Brain microvascular endothelial cell (primary cell): ENCODE data around the gene STRIT1.

Source experiments
- DNase-seq: peaks from one replicate; pipeline ENCODE4 v3.0.0-alpha.2; 2020
- H3K27ac ChIP-seq: fragments of 250-450 bp; sonication (Bioruptor Pico); 2 replicates; pipeline ENCODE4 v1.5.1; 2020; ENCODE audit warnings: mild to moderate bottlenecking, moderate library complexity
- H3K27me3 ChIP-seq: fragments of 250-450 bp; sonication (Bioruptor Pico); replicated peaks from 2 replicates; pipeline ENCODE4 v1.5.1; 2020; ENCODE audit warnings: mild to moderate bottlenecking
- H3K36me3 ChIP-seq: fragments of 250-450 bp; sonication (Bioruptor Pico); replicated peaks from 2 replicates; pipeline ENCODE4 v1.5.1; 2020; ENCODE audit warnings: mild to moderate bottlenecking
- H3K4me3 ChIP-seq: 2 replicates; pipeline ENCODE4 v1.5.1; 2011; ENCODE audit warnings: low read depth, mild to moderate bottlenecking, control low read depth, low read length, moderate library complexity
- in situ Hi-C: cut with HindIII; loops from 2 replicates; pipeline ENCODE4 v1.10.0; 2017; ENCODE audit warnings: low sequenced_read_pairs, low pct_ligation_motif_present
- TF ChIP-seq, protein P1 (sequence below): IDR thresholded peaks from 2 replicates; pipeline ENCODE4 v1.5.1; 2011; ENCODE audit warnings: low read depth, mild to moderate bottlenecking, moderate library complexity, low read length, control low read depth, inconsistent platforms; ENCODE audit errors: missing control alignments

Gene STRIT1

DNA sequence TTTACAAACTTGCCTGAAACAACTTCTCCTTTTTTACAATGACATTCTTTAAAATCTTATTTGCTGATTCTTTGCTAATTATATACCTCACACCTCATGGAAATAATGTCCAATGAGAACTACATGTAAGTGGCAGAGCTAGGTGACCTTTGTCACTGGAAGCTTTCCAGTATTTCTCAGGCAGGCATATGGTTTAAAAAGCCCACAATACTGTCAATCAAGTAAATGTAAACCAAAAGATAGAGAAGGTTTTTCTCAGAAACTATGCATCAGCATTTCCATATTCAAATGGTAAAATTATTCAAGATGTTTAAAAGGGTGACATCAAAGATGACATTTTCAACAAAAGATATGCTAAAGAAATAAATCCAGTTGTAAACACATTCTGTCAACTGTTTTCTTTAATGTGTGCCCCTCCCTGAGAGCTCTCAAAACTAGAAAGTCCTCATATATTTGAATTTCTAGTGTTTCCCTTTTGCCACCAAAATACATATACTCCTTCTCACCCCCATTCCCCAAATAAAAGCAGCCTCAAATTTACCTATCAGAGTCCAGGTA, 10.1 kb upstream of the STRIT1 start:
- DNase-seq: no peak
- TF ChIP-seq, protein P1, sequence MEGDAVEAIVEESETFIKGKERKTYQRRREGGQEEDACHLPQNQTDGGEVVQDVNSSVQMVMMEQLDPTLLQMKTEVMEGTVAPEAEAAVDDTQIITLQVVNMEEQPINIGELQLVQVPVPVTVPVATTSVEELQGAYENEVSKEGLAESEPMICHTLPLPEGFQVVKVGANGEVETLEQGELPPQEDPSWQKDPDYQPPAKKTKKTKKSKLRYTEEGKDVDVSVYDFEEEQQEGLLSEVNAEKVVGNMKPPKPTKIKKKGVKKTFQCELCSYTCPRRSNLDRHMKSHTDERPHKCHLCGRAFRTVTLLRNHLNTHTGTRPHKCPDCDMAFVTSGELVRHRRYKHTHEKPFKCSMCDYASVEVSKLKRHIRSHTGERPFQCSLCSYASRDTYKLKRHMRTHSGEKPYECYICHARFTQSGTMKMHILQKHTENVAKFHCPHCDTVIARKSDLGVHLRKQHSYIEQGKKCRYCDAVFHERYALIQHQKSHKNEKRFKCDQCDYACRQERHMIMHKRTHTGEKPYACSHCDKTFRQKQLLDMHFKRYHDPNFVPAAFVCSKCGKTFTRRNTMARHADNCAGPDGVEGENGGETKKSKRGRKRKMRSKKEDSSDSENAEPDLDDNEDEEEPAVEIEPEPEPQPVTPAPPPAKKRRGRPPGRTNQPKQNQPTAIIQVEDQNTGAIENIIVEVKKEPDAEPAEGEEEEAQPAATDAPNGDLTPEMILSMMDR: no peak
- Histone ChIP-seq H3K27ac (no peak overlapping the region), H3K27me3 (no peaks in the 10 kb centered on the region), H3K4me3 (no peak overlapping the region), H3K36me3 (no peaks in the 10 kb centered on the region)
- in situ Hi-C loops: no loop called here

DNA sequence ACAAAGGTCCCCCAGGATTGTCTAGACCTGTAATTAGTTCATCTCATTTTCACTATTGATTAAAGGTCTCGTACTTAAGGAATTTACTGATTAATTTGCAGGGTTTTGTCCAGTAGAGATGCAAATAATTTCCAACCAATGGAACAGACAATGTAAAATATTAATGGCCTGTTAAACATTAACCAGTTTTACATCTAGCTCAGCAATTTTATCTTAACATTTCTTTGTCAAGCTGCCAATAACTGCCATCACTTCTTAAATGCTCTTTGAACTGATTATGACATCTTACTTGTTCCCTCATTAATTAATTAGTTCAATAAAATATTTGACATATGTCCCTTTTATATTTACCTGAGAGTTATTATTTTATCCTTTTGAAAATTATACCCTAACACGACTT, 9.4 kb upstream of the STRIT1 start:
- no peak overlapping the region for H3K27ac ChIP-seq
- DNase-seq: no peak
- in situ Hi-C loops: no loop called here
- TF ChIP-seq, protein P1: no peak
- no peaks in the 10 kb centered on the region for H3K36me3 ChIP-seq
- H3K27me3 ChIP-seq: no peaks in the 10 kb centered on the region
- H3K4me3 ChIP-seq: no peak overlapping the region

DNA sequence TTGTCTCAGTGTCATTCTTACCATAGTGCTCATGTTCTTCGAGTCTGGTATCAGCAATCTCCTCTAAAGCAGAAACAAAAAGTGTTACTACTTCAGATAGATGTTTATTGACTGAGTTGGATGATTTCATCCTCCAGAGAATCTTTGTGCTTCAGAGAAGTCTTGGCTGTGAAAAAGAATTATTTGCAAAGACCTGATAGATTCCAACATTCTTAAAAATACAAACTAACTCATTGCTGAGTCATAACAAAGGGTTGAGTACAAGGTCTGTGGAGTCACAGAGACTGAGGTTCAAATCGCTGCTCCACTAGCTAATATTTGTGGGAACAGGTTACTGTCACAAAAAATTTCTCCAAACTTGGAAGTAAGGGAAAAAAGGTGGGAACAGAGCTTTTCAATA, 9.0 kb upstream of the STRIT1 start:
- no peaks in the 10 kb centered on the region for H3K36me3 ChIP-seq
- DNase-seq: peak; percentile 27
- no peaks in the 10 kb centered on the region for H3K27me3 ChIP-seq
- no peak overlapping the region for H3K27ac ChIP-seq
- TF ChIP-seq, protein P1: no peak
- H3K4me3 ChIP-seq: no peak overlapping the region
- in situ Hi-C loops: no loop called here

DNA sequence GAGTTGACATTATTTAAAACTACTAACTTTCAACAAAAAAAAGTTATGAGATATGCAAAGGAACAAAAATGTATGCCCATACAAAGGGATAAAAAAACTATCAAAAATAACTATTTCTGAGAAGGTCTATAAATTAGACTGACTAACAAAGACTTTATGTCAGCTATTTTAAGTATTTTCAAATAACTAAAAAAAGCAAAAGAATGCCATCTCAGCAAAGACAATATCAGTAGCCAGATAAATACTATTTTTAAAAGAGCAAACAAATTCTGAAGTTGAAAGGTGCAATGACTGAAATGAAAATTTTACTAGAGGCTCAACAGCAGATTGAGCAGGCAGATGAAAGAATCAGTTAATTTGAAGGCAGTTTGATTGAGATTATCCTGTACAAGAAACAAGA, 3.6 kb upstream of the STRIT1 start:
- in situ Hi-C loops: no loop called here
- Histone ChIP-seq H3K27ac (no peak overlapping the region), H3K27me3 (no peaks in the 10 kb centered on the region), H3K4me3 (no peak overlapping the region), H3K36me3 (no peaks in the 10 kb centered on the region)
- TF ChIP-seq, protein P1: no peak
- DNase-seq: no peak

DNA sequence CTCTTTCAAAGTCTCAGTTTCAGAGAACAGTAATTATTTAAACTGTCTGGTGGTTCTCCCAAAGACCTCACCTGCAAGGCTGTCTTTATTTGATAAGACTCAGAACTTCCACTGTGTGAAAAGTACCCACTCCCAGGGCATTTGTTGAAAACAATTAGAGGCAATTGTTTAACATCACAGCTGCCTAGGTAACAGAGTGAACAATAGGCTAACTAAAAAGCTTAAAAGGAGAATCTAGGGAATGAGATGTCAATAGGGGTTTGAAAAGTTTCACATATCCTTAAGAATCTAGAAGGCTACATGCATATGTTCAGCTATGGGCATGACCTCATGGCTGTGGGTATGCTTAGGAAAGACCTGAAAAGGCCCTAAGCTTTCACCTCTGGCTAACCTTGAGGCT, 2.9 kb upstream of the STRIT1 start:
- DNase-seq: no peak
- no peak overlapping the region for H3K4me3 ChIP-seq
- H3K27me3 ChIP-seq: no peaks in the 10 kb centered on the region
- no peak overlapping the region for H3K27ac ChIP-seq
- TF ChIP-seq, protein P1: no peak
- in situ Hi-C loops: no loop called here
- no peaks in the 10 kb centered on the region for H3K36me3 ChIP-seq

DNA sequence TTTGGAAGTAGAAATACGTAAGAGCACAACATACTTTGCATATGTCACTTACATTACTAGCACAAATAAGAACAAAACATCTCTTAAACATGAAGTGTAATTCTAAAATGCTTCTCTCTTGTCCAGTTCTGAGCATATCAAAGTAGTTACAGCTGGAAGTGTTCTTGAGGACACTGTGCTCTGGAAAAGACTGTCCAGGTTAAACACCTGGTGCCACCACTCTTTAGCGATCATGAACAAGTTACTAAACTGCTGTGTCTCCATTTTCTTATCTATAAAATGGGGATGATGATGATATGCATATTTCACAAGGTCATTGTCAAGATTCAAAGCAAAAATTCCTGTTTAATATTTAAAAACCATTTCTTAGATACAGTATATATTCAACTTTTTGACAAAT, 790 bp downstream of the STRIT1 start:
- DNase-seq: no peak
- no peaks in the 10 kb centered on the region for H3K36me3 ChIP-seq
- in situ Hi-C loops: no loop called here
- no peaks in the 10 kb centered on the region for H3K27me3 ChIP-seq
- TF ChIP-seq, protein P1: no peak
- no peak overlapping the region for H3K27ac ChIP-seq
- H3K4me3 ChIP-seq: no peak overlapping the region
